NB4 (cell line): ENCODE results near the gene C12orf56.

Source experiments
- CTCF ChIP-seq: IDR thresholded peaks from one replicate; pipeline ENCODE4 v1.5.1; 2012; ENCODE audit warnings: low read depth, low read length
- POLR2A ChIP-seq: IDR thresholded peaks from 2 replicates; pipeline ENCODE4 v1.6.1; 2011; ENCODE audit warnings: mild to moderate bottlenecking; ENCODE audit not compliant: insufficient read length; ENCODE audit errors: extremely low read depth

GRCh38 chr12:64385019-64385418 is 5.5 kb downstream of the C12orf56 start:
- TF ChIP-seq CTCF (no peak), POLR2A (no peak)
